Smooth muscle cell (in vitro differentiated cells): Measurements from ENCODE around the gene MAMSTR. TPM values are rescaled to one million over a fixed set of nuclear protein-coding genes. Genes with fewer than 3 reads are reported as not detected.
"Not testable (repeated sequence)": the region's sequence is repeated elsewhere in the genome, so short reads cannot be mapped to it uniquely, and the experiment has no call there.

Experiments used
- DNase-seq: peaks from one replicate; lab custom pipeline; 2025; ENCODE audit not compliant: unreplicated experiment; lab: John Stamatoyannopoulos, UW
- H2AFZ ChIP-seq: fragments of 200-600 bp; sonication (generic); 2 replicates; pipeline ENCODE4 v1.6.0; 2016; ENCODE audit warnings: antibody characterized with exemption, low read depth, mild to moderate bottlenecking
- H3F3A ChIP-seq: fragments of 200-600 bp; sonication (generic); 2 replicates; pipeline ENCODE4 v1.6.0; 2017; ENCODE audit warnings: antibody characterized with exemption, low read depth
- H3K27ac ChIP-seq: fragments of 200-600 bp; sonication (generic); 2 replicates; pipeline ENCODE4 v1.5.1; 2016; ENCODE audit warnings: low read depth, mild to moderate bottlenecking
- H3K27me3 ChIP-seq: fragments of 200-600 bp; sonication (generic); 2 replicates; pipeline ENCODE4 v1.6.1; 2016; ENCODE audit warnings: low read depth, mild to moderate bottlenecking
- H3K36me3 ChIP-seq: fragments of 200-600 bp; sonication (generic); 2 replicates; pipeline ENCODE4 v1.5.1; 2016; ENCODE audit warnings: low read depth
- H3K4me1 ChIP-seq: fragments of 200-600 bp; sonication (generic); 2 replicates; pipeline ENCODE4 v1.5.1; 2016; ENCODE audit warnings: low read depth
- H3K4me2 ChIP-seq: fragments of 200-600 bp; sonication (generic); 2 replicates; pipeline ENCODE4 v1.6.0; 2016; ENCODE audit warnings: mild to moderate bottlenecking
- H3K4me3 ChIP-seq: fragments of 200-600 bp; sonication (generic); 2 replicates; pipeline ENCODE4 v1.5.1; 2016; ENCODE audit warnings: mild to moderate bottlenecking
- H3K79me2 ChIP-seq: fragments of 200-600 bp; sonication (generic); 2 replicates; pipeline ENCODE4 v1.6.0; 2016; ENCODE audit warnings: low read depth, mild to moderate bottlenecking
- H3K9ac ChIP-seq: fragments of 200-600 bp; sonication (generic); 2 replicates; pipeline ENCODE4 v1.6.0; 2016; ENCODE audit warnings: low read depth
- H3K9me3 ChIP-seq: fragments of 200-600 bp; sonication (generic); replicated peaks from 2 replicates; pipeline ENCODE4 v1.5.1; 2016; ENCODE audit warnings: low read depth
- H4K20me1 ChIP-seq: fragments of 200-600 bp; sonication (generic); 2 replicates; pipeline ENCODE4 v1.6.0; 2016; ENCODE audit warnings: low read depth
- CTCF ChIP-seq: fragments of 200-600 bp; sonication (generic); IDR thresholded peaks from 2 replicates; pipeline ENCODE4 v1.5.1; 2017; ENCODE audit warnings: borderline replicate concordance, mild to moderate bottlenecking, antibody characterized with exemption; ENCODE audit not compliant: insufficient read depth, poor library complexity, severe bottlenecking
- WGBS: methylation state at CpG from one replicate; pipeline ENCODE4 v1.1.7; 2016; ENCODE audit warnings: low lambda C conversion rate; 5-methylcytosine and 5-hydroxymethylcytosine counted together
- polyA plus RNA-seq: library from polyadenylated mRNA; unstranded; fragments of >200 nt; fragmentation: Nextera tagmentation; extraction: Ambion mirVana; gene quantifications from 2 replicates; pipeline ENCODE4 v1.2.1, GENCODE V29; 2016
- total RNA-seq: library from RNA; depleted of rRNA; stranded (reverse); fragments of >200 nt; gene quantifications from 2 replicates; pipeline ENCODE4 v1.2.3, GENCODE V29; 2014

The MAMSTR gene
- total and polyA plus RNA-seq, 2 experiments from 2014 or later: 0.58 to 3.9 TPM

DNA sequence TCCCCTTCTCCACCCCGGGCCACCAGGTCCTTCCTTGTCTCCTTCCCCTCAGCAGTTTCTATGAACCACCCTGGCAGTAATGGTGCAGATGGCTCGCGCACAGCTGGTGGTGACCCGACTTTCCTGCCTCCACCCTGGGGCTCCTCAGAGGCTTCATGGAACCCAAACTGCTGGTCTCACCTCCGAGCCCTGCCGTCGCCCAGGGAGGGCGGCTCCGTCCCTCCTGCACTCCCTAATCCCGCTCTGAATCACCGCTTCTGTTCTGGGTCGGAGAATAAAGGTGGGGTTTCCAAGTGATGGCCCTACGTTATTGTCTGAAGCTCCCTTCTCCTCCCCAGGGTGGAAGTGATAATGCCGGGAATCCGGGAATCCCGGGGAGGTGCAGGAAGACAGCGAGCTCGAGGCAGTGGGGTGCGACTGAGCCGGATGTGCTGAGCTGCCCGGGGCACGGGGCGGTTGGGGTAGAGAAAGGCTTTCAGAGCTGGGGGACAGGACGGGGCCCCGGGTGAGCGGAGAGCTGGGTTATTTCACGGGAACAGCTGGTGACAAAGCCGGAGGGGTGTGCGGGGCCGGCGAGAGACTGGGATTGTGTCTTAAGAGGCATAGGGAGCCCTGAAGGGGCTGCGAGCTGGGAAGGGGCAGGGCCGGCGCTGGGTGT lies 23.0 kb downstream of the MAMSTR start:
- no peaks in the 10 kb centered on the region for H3K36me3 ChIP-seq
- no peaks in the 10 kb centered on the region for H3K79me2 ChIP-seq
- no peak for DNase-seq
- no peaks in the 10 kb centered on the region for H3F3A ChIP-seq
- H3K27ac ChIP-seq: no peak overlapping the region
- peak overlapping the region; percentile 43 for H2AFZ ChIP-seq
- WGBS: 1% methylated on average over 33 of the region's 34 CpGs
- H3K9me3 ChIP-seq: no peaks in the 10 kb centered on the region
- H3K4me2 ChIP-seq: peak overlapping the region; percentile 84
- TF ChIP-seq CTCF: no peak
- H3K4me3 ChIP-seq: peak overlapping the region; percentile 53
- peaks cover 22% of the 10 kb centered on the region for H3K27me3 ChIP-seq
- H3K9ac ChIP-seq: no peak overlapping the region
- peaks cover 7% of the 10 kb centered on the region for H4K20me1 ChIP-seq
- peaks cover 10% of the 10 kb centered on the region for H3K4me1 ChIP-seq

DNA sequence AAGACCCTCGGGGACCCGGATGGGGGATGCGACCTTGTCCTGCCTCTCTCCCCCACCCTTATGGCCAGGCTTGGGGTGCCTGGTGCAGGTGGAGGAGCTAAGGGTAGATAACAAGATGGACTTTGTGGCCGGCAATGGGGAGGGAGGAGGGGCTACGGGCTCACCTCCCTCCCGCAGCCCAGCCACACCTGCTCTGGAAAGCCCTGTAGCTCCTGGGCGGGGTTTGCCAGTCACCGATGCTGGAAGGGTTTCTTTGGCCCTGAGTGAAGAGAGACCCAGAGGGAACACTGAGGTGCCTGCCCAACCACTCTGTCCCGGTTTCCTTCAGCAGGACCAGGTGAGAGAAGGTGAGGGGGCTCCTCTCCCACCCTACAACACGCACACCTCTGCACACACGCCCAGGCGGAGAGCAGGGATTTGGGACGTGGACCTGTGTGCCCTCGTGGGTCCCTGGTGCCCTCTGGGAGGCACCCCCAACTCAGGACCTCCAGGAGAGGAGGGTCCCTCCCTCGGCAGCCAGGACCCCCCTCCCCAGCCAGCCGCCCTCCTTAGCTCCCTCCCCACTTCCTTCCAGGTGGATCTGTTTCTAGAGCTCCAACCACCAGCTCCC lies 23.7 kb downstream of the MAMSTR start, which contains the start of gene FUT2:
TSS of gene FUT2 (plus strand) at position 229 of the 610 bp plus-strand sequence. CDS start 6,986 bp downstream, outside the sequence.
- DNase-seq: no peak
- H3K9me3 ChIP-seq: no peaks in the 10 kb centered on the region
- H2AFZ ChIP-seq: peak within 1 kb of the TSS; percentile 43
- no peaks in the 10 kb centered on the region for H3K79me2 ChIP-seq
- H4K20me1 ChIP-seq: peaks cover 7% of the 10 kb centered on the region
- peak within 1 kb of the TSS; percentile 53 for H3K4me3 ChIP-seq
- no peak within 1 kb of the TSS for H3K9ac ChIP-seq
- no peak within 1 kb of the TSS for H3K27ac ChIP-seq
- peaks cover 22% of the 10 kb centered on the region for H3K27me3 ChIP-seq
- H3K4me2 ChIP-seq: peak within 1 kb of the TSS; percentile 84
- no peaks in the 10 kb centered on the region for H3K36me3 ChIP-seq
- no peak for TF ChIP-seq CTCF
- WGBS: 26% methylated on average over 14 of the region's 16 CpGs
- H3F3A ChIP-seq: no peaks in the 10 kb centered on the region
- H3K4me1 ChIP-seq: peaks cover 10% of the 10 kb centered on the region

- H3K36me3 ChIP-seq, H3K27ac ChIP-seq, H3K9ac ChIP-seq, H3K9me3 ChIP-seq, H4K20me1 ChIP-seq, H3K4me3 ChIP-seq, DNase-seq, H3K79me2 ChIP-seq, H2AFZ ChIP-seq, H3K4me2 ChIP-seq, H3F3A ChIP-seq: not testable (repeated sequence)
- peaks cover 10% of the 10 kb centered on the region for H3K4me1 ChIP-seq
- 82% methylated on average over 9 of the region's 9 CpGs for WGBS
- peaks cover 22% of the 10 kb centered on the region for H3K27me3 ChIP-seq
These were observed 25.9 kb downstream of the MAMSTR start for GRCh38 chr19:48693629-48694028.

GRCh38 chr19:48689449-48689848 lies 30.1 kb downstream of the MAMSTR start:
- H3K27ac ChIP-seq: no peak overlapping the region
- H3K4me1 ChIP-seq: no peaks in the 10 kb centered on the region
- H3K4me3 ChIP-seq: no peak overlapping the region
- no peaks in the 10 kb centered on the region for H3K36me3 ChIP-seq
- H3K4me2 ChIP-seq: no peak overlapping the region
- H2AFZ ChIP-seq: no peak overlapping the region
- H3K9me3 ChIP-seq: no peaks in the 10 kb centered on the region
- H3K27me3 ChIP-seq: no peaks in the 10 kb centered on the region
- no peak for DNase-seq
- H3K79me2 ChIP-seq: no peaks in the 10 kb centered on the region
- H3F3A ChIP-seq: no peaks in the 10 kb centered on the region
- no peaks in the 10 kb centered on the region for H4K20me1 ChIP-seq
- WGBS: 83% methylated on average over 7 of the region's 7 CpGs
- no peak for TF ChIP-seq CTCF
- H3K9ac ChIP-seq: no peak overlapping the region
